Amniotic stem cell (primary cell): Measurements from ENCODE around the gene TRIM13.
A peak's percentile ranks its signal among the peaks of the same experiment; 100 is the strongest.
"Not testable (repeated sequence)": the region's sequence is repeated elsewhere in the genome, so short reads cannot be mapped to it uniquely, and the experiment has no call there.

Experiments used
- DNase-seq: peaks from one replicate; lab custom pipeline; 2025; lab: John Stamatoyannopoulos, UW

Gene TRIM13

GRCh38 chr13:49996951-49997895 is at the start of gene TRIM13:
Gene TRIM13, plus strand, starts transcription at chr13:49997042. Its CDS starts 14,899 bp downstream, at chr13:50011941.
- DNase-seq = peak; percentile 82

DNA sequence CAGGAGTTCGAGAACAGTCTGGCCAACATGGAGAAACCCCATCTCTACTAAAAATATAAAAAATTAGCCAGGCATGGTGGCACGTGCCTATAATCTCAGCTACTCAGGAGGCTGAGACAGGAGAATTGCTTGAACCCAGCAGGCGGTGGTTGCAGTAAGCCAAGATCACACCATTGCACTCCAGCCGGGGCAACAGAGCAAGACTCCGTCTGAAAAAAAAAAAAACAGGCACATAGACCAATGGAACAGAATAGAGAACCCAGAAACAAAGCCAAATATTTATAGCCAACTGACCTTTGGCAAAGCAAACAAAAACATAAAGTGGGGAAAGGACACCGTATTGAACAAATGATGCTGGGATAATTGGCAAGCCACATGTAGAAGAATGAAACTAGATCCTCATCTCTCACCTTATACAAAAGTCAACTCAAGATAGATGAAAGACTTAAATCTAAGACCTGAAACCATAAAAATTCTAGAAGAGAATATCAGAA is 48.0 kb upstream of the TRIM13 start:
- DNase-seq = not testable (repeated sequence)

GRCh38 chr13:49951754-49952535 is 44.9 kb upstream of the TRIM13 start:
- DNase-seq = no peak

DNA sequence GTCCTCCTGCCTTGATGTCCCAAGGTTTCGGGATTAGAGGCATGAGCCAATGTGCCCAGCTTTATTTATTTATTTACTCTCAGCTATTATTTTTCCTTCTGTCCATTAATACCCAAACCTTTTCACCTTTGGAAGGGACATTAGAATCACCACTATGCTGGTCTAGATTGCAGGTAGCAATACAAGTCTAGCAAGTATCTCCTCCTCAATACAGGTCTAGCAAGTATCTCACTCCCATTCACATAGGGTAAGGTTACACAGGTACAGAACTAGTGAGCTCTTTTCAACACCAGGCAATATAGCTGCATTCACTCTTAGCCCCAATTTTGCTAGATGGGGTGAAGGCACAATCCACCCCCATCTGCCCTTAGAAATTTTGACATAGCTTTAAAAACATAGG is 43.3 kb upstream of the TRIM13 start:
- DNase-seq = no peak

DNA sequence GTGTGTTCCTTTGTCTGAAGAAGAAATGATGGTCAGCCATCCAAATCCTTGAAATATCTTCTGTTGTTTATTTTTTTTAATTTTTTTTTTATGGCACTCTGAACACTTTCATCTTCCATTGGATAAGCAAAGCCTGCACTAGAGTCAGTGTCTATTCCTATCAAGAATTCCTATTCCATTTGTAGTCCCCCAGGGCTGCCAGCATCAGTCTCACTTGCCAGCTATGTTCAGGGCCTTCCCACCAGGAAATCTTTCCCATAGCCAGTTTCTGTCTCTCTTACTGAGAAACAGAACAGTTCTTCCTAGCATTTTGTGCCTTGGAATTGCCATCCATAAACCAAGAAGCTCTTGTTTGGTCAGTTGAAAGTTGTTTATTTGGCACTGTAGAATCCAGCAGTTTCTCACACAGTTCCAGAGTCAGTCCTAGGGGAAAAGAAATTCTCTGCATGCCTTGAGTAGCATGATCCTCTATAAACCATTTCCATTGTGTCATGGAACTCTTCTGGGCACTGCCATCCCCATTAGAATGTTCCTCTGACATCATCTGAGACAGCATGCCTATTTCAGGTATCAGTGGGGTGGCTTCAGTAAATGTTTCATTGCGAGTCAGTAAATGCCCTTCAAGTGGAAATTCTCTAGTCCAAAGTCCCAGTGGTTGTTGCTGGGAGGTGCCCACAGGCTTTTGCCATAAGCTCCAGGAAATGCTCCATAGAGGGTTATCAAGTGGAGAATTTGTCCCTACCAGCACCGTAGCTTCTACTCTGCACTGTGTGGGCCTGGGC is 42.0 kb upstream of the TRIM13 start:
- no peak for DNase-seq

DNA sequence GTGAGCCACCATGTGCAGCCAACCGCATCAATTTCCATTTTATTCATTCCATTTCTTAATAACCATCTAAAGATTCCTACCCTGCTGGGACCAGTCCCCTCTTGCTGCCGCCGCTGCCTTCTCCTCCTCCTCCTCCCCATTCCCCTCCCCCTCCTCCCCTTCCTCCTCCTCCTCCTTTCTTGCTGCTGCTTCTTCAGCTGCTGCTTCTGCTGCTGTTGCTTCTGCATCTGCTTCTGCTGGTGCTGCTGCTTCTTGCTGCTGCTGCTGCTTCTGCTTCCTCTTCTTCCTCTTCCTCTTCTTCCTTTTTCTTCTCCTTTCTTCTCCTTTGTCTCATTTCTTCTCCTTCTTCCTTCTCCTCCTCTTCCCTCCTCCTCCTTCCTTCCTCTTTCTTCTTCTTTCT is 40.7 kb upstream of the TRIM13 start:
- DNase-seq = no peak

GRCh38 chr13:49958321-49958720 is 38.5 kb upstream of the TRIM13 start:
- DNase-seq = no peak

- DNase-seq = no peak
Observed at GRCh38 chr13:49967456-49967855, 29.4 kb upstream of the TRIM13 start.

GRCh38 chr13:49972709-49973108 is 24.1 kb upstream of the TRIM13 start:
- no peak for DNase-seq

- DNase-seq = no peak
Observed at GRCh38 chr13:49975826-49976225, 21.0 kb upstream of the TRIM13 start.

DNA sequence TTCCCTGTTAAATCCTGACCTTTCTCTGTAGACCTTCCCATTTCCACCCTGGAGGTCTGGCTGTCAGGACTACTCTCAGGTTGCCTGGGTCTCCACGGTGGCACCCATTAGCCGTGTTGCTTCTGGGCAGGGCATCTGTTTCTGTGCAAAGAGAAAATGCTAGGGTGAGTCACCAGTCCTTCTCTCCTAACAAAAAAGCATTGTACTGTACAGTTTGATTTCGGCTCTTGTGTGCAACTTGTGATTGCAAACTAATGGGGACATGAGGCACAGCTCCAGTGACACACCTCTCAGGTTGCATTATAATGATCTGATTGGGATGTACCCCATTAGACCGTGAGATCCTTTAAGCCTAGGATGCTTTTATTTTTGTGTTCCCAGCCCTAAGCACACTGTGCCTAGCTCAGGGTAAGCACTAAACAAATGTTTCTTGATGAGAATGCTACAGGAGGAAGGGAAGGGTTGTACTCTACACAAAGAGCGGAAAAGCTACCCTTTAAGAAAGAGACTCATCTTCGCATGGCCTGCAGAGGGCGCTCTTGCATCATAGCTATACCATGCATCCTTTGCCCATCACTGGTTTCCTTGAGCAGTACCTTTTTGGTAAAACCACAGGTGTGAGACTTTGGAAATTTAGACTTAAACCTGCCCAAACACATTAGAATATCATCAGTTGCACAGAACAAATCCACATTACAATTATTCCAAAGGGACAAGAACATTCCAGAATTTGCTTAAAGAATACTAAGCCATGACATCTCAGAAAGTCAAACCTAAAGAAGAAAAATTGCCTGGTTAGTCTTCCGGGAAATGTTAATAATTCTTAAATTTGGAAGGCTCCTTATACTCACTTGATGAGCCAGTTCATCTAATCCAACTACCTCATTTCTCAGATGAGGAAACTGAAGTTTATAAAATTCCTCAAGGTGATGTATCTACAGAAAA is 20.3 kb upstream of the TRIM13 start:
- peak; percentile 16 for DNase-seq

DNA sequence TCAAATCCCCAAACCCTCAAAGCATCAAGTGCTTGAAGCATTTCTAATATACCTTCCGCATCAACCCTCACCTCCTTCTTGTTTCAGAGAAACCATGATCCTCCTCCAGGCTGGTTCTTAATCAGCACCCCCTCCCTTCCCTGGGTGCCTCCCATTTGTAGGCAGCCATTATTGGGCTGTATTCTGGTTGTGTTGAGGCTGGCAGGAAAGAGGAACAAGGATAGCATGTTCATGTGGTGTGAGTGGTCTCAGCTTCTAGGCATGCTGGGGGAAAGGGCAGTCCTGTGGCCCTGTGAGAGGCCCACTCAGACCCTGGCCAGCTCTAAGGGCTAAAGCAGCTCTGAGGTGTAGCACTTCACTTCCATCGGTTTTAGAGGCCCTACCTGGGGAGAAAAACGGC is 18.9 kb upstream of the TRIM13 start:
- DNase-seq = no peak

DNA sequence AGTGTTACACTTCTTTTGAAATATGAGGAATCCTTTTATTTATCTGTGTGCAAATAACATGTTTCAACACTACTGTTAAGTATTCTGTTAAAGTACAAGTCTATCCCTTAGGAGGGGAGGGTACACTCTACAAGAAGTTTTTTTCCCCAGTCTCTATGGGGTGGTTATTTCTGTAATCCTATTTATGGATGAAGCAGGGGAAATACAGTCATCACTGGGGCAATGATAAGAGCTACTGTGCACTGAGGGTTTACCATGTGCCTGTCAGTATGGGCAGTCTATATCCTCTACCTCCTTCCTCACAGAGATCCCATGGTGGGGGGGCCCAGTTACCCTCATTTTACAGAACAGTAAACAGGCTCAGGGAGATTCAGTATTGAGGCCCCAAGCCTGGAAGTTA is 16.6 kb upstream of the TRIM13 start:
- DNase-seq = no peak

- DNase-seq = no peak
Observed at GRCh38 chr13:49985129-49985528, 11.7 kb upstream of the TRIM13 start.

DNA sequence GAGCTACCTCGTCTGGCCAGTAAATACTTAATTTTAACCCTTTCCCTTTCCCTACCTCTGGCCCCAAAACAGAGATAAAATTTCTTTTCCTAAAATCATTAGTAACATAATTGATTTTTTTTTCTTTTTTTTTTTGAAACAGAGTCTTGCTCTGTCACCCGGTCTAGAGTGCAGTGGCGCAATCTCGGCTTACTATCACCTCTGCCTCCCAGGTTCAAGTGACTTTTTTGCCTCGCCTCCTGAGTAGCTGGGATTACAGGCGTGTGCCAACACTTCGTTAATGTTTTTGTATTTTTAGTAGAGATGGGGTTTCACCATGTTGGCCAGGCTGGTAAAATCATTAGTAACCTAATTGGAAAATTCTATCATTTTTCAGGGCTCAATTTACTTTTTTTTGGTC is 10.4 kb upstream of the TRIM13 start:
- DNase-seq = no peak

GRCh38 chr13:49990612-49991011 is 6.2 kb upstream of the TRIM13 start:
- DNase-seq = not testable (repeated sequence)

DNA sequence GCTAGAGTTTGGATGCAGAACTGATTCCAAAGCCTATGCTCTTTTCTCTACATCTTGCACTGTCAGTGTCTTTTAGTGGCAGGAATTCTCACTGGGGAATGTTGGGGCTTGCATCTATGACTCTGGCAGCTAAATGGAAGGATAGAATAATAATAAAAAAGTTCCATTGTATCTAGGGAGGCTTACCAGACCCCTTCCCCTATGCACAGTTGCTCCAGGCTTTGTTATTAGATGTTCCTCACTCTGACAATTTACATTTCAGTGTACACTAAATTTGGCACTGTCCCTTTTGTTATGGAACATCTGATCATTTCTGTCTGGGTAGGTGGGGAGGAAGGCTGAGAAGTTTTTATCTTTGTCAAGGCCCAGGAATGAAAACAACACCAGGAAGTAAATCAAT is 3.7 kb upstream of the TRIM13 start:
- no peak for DNase-seq

GRCh38 chr13:49993666-49994065 is 3.2 kb upstream of the TRIM13 start:
- no peak for DNase-seq

DNA sequence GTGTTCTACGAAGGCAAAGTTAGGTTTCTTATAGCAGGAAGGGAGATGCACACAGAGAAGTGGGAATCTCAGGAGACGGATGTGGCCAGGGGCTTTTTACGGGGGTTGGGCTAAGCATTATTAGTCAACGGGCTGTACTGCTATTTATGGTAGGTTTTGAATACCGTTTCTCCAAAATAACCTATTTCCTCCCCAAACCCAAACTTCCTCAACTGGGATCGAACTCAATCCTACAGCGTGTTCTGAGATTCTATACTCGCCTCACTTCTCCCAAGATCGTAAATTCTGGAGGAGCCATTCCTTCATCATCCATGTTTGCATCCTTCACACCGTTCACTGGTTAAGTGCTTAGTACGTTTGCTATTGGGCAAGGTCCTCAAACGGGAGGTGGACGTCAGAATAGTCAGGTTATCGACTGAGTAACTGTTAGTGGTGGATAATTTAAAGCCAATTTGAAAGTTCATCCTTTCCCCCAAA is 1.2 kb upstream of the TRIM13 start:
- no peak for DNase-seq

DNA sequence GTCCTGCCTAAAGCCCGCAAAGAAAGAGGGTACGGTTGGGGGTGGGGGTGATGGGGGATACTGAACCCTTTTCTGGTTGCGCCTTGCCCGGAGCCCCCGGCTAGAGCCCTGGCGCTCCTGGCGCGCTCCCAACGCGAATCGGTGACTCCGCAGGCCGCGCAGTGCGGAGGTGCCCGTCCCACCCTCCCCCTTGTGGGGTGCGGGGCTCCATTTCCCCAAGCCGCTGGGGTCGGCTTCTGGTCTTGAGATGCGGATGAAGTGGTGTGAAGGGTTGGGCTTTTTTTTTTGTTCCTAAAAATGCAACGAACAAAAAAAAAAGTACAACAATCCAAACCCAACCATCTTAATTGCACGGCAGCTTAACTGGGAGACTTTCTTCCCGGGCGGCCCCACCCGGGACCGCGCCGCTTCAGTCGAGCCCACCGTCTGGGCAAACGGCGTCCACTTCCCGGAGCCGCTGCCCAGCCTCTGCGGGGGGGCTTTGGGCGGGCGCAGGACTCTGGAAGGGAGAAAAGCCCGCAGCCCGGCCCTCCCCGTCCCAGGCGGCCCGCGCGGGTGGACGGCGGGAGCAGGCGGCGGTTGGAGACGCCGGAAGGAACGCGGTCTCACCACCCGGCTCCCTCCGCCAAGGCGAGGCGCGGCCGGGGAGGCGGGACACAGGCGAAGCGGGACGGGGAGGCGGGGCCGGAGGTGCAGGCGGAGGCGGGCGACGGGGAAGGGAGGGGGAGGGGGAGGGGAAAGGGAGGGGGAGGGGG is 504 bp upstream of the TRIM13 start:
- DNase-seq = peak; percentile 82
